HG03175 (cell line): ENCODE data around the gene GRIK1.

ENCODE experiments used
- ATAC-seq: cut with Tn5 transposase; IDR thresholded peaks from one replicate; pipeline ENCODE4 v1.9.1; 2021; ENCODE audit warnings: mild to moderate bottlenecking, moderate library complexity; ENCODE audit not compliant: unreplicated experiment

The GRIK1 gene

DNA sequence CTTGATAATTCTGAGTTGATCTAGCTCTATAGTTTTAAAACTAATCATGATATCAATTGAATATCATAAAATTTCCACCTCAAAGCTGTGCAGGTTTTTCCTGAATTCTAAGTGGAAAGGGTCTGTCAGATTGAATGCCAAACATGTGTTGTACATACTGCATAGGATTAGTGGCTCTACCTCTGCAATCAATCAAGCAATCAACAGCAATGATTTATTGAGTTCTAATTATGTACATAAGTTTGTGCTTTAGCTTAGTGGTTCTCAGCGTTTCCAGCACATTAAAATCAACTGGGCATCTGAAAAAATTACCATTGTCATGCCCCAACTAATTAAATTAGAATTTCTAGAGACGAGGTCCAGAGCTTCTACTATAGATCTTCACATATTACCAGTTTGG, 389.6 kb downstream of the GRIK1 start:
- no peak for ATAC-seq

DNA sequence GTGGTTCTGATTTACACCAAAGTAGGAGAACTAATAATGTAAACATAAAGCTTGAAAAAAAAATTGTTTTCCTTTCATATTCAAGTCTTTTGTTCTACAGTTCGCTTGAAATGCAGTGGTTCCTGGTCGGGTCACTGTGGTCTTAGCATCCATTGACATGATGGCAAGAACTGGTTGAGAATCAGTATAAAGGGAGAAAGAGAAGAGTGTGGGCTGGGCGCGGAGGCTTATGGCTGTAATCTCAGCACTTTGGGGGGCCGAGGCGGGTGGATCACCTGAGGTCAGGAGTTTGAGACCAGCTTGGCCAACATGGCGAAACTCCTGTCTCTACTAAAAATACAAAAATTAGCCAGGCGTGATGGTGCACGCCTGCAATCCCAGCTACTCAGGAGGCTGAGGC, 390.2 kb downstream of the GRIK1 start:
- ATAC-seq: no peak

DNA sequence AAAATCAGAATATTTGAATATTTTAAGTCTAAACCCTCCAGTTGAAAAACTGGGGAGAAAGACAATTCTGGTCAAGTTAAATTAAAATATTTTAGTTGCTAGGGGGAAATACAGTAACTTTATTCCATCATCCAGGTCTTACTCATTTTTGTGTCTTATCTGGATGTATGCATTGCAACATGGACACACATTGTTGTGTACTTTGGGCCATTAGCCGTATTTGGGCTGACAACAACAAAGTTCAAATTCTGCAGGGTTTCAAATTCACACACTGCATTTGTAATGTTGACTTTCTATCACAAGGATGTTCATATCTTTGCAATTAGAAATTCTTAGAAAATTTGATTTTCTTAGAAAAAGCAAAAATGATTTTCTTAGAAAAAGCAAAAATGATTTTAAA, 391.8 kb downstream of the GRIK1 start:
- no peak for ATAC-seq

DNA sequence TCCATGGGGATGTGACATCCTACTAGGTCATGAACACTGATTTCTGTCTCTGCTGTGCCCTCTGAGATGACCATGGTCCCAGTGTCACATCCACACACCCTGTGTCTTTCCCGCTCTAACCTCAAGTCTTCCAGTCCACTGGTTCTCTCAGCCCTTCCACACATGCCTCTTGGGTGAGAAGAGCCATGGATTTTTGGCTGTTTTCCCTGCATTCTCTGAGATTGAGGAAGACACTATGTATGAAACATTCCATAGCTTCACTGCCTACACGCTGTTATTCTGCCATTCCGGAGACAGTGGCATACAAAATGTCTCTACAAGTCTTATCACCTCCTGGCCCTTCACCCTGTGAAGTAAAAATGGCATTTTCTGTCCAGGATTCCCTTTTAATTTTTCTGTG, 393.7 kb downstream of the GRIK1 start:
- ATAC-seq: no peak

DNA sequence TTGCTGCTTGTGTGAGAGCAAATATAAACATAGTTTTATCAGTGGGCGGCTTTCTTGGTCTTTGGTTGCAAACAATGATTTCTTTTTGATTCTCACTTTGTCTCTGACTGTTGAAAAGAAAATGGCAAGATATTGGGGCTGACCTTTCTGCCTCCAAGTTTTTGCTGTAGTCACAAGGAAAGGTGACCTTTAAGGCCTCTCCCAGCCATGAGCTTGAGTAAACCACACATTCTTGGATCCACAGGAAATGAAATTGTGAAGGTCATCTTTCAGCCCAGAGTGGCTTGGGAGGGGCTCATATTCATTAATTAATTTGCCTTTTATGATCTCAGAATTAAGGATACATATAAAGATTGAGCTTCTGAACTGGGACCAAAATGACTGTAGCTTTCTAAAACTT, 399.5 kb downstream of the GRIK1 start:
- ATAC-seq: no peak

- ATAC-seq: no peak
Observed at GRCh38 chr21:29538115-29538514, 401.7 kb downstream of the GRIK1 start.

- no peak for ATAC-seq
Observed at GRCh38 chr21:29534448-29534847, 405.3 kb downstream of the GRIK1 start.

- ATAC-seq: no peak
Observed at GRCh38 chr21:29529139-29529538, 410.7 kb downstream of the GRIK1 start.

- ATAC-seq: no peak
Observed at GRCh38 chr21:29526545-29526944, 413.3 kb downstream of the GRIK1 start.

DNA sequence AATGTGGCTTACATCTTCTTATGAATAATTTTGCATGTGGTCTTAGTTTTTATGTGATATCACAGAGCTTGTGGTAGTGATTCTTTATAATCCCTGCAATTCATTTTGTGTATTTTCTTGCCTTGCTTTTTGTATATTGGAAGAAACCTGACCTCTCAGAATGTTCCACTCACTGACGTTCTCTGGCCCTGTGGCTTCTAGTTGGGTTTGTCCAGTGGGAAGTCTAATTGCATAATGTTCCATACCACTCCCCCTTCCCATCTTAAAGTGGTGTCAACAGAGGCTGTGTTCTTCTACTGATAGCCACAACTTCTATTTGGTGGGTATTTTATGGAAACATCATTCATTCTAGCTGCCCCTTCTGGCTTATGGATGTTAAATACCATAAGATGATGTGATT, 415.7 kb downstream of the GRIK1 start:
- ATAC-seq: no peak

DNA sequence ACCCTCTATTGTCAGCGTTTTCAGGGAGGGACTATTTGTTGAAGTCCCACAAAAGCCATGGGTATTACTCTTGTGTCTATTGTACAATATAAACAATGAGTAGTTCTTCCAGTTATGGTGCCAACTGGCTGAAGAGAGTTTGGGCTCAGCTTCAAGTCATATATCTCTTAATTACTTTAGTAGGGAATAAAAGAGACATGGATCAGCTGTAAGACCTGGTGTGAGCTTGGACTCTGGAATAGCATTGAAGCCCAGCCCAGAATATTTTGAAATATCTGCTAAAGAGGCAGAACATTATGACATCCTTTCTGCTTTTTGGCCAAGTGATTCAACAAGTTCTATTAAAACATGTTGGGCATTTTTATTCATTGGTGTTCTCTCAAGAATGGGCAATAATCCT, 416.1 kb downstream of the GRIK1 start:
- ATAC-seq: no peak

DNA sequence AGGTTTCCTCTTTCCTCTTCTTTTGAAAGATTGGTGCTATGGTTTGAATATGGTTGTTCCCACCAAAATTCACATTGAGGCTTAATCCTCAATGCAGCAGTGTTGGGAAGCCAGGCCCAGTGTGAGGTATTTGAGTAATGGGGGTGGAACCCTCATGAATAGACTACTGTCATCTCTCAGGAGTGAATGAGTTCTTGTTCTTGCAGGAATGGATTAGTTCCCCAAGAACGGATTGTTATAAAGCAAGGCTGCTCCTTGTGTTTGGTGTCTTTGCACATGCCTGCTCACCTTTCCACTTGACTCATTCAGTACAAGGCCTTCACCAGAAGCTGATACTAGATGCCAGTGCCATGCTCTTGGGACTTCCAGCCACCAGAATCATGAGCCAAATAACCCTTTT, 417.9 kb downstream of the GRIK1 start:
- ATAC-seq: no peak

DNA sequence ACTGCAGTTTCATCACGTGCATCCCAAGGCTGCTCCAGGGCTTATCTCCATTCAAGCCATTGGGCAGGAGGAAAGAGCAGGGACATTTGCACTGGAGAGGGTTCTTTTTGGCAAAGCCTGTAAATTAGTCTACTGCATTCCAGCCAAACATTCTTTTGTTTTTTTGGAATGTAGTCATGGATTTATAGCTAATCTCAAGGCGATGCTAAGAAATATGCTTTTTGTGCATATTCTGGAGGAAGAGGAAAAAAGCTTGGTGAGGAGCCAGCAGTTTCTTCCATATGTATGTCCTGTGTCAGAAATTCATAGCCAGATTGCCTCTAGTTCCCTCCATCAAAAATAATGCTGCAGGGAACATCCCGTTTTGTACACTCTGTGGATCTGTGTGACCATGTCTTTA, 419.6 kb downstream of the GRIK1 start:
- ATAC-seq: no peak

- ATAC-seq: no peak
Observed at GRCh38 chr21:29514652-29515247, 425.0 kb downstream of the GRIK1 start.

DNA sequence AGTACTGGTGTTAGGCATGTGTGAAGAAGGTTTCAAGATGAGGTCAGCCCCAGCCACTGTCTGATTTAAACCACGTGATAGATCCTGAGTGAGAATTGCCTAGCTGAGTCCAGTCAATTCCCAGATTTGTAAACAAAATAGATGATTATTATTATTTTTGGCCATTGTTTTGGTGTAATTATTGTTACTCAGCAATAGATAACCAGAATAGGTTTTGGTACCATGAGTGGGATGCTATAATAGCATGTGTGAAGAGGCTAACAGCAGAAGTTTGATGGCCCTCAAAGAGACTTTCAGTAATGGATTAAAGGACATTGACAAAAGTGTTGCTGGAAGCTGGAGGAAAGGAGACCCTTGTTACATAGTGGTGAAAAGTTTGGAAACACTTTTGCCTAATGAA, 426.3 kb downstream of the GRIK1 start:
- no peak for ATAC-seq

- ATAC-seq: no peak
Observed at GRCh38 chr21:29511096-29511495, 428.7 kb downstream of the GRIK1 start.

- ATAC-seq: no peak
Observed at GRCh38 chr21:29509121-29509520, 430.7 kb downstream of the GRIK1 start.

GRCh38 chr21:29508301-29508700, 431.5 kb downstream of the GRIK1 start:
- no peak for ATAC-seq

DNA sequence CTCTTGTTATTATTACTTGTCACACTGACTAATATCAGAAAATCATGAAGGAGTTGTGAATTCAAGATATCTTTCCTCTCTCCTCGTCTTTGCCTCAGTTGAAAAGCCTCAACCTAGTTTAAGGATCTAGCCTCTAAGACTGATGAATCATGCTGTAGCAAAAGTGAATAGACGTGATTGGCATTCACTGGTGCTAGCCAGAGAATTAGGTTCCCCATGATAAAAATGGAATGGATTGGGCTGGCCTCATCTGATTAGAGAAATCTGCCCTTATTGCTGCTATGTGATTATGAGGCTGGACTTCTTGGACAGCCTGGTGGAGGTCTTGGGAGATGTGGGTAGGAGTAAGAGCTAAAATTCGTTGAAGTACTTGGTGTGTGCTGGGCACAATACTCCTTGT, 432.8 kb downstream of the GRIK1 start:
- no peak for ATAC-seq

- ATAC-seq: no peak
Observed at GRCh38 chr21:29506214-29506613, 433.6 kb downstream of the GRIK1 start.

DNA sequence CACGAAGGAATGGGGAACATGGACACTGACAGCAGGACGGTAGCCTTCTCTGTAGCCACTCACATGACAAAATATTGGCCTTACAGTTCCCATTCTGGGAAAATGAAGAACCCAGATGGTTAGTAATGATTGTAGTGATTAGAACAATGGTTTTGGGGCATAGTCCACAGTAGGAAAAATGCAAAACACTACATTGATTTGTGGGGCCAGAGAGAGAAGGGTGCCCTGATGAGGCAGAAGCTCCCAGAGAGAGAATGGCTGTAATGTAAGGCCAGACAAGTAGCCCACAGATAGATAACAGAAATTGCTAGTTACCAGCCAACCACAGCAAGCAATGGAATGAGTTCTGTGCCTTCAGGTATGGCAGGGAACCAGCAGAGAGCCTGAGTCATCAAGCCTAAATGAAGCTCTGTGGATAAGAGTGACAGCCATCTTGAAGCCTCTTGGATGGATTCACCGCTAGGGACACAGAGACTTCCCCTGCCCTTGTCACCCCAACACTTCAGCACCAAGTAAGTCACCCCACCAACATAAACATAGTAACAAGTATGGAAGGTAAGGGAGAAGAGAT, 435.0 kb downstream of the GRIK1 start:
- ATAC-seq: no peak

DNA sequence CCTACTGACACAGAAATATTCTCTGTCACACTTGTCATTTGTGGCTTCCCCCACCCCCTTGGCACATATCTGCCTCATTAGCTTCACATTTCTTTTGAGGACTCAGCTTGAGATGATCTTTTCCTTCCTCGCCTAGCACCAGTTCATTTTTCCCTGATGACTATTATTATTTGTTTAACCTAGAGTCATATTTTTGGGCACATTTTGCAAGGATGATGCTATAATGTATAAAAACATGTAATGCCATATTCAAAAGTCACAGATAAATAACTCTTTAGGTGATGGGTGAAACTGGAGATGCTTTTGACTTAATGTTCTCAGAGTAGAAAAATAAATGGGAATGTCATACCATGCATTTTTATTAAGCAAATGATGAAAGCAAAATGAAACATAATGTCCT, 438.3 kb downstream of the GRIK1 start:
- no peak for ATAC-seq

- no peak for ATAC-seq
Observed at GRCh38 chr21:29499734-29500343, 440.0 kb downstream of the GRIK1 start.
